Adrenal gland (tissue), 5 donors: Measurements from ENCODE around the gene CNKSR1.

ENCODE experiments used
- CTCF ChIP-seq, 6 experiments: fragments of 450-650 bp in 4 of 6; fragments of 200-600 bp in 2 of 6; sonication (generic) in 1 of 6; IDR thresholded peaks; 1 replicate in 5 of 6; 2 replicates in 1 of 6; pipeline versions ENCODE4 v1.5.1 to v1.8.0; 2016 to 2021; ENCODE audit warnings: antibody characterized with exemption in 6 of 6, mild to moderate bottlenecking in 2 of 6, moderate library complexity in 1 of 6
- POLR2A ChIP-seq, 2 donors: fragments of 450-650 bp; IDR thresholded peaks; one replicate each; pipeline ENCODE4 v1.6.1; 2017; ENCODE audit warnings: antibody characterized with exemption in 2 of 2, mild to moderate bottlenecking in 2 of 2, moderate library complexity in 1 of 2
- donor health status: DM: no; HTN: no; CAD: no.

GRCh38 chr1:26225033-26225831 lies 47.9 kb downstream of the CNKSR1 start:
- no peak for TF ChIP-seq CTCF (IDR thresholded peaks at IDR 0.05)
- peak in 1 of 2 donors; percentile 54 for TF ChIP-seq POLR2A (IDR thresholded peaks at IDR 0.05)
